ENCODE results near the gene PRADC1.
"Not testable (repeated sequence)": the region's sequence is repeated elsewhere in the genome, so short reads cannot be mapped to it uniquely, and the experiment has no call there.

PRADC1 gene

GRCh38 chr2:73265298-73266060 lies 32.4 kb upstream of the PRADC1 start:
- H3K9me3 ChIP-seq (ENCODE audit: control insufficient read depth, low read length): no peaks in the 10 kb centered on the region
- no peaks in the 10 kb centered on the region for H3K27me3 ChIP-seq (replicated peaks; ENCODE audit: control insufficient read depth, insufficient read depth, low read length, poor library complexity, severe bottlenecking)
- H3K4me1 ChIP-seq (ENCODE audit: control insufficient read depth, insufficient read depth, low read length, poor library complexity, severe bottlenecking): no peaks in the 10 kb centered on the region
- DNase-seq: no peak
- H3K36me3 ChIP-seq (ENCODE audit: control insufficient read depth, insufficient read depth, low read length): no peaks in the 10 kb centered on the region
- no peak overlapping the region for H3K27ac ChIP-seq (ENCODE audit: insufficient read depth, low read length, poor library complexity, severe bottlenecking)
- no peak overlapping the region for H3K4me3 ChIP-seq (ENCODE audit: insufficient read depth, low read depth, low read length, poor library complexity, severe bottlenecking)

- no peak for DNase-seq
Measured at GRCh38 chr2:73264783-73265182, 31.7 kb upstream of the PRADC1 start.

GRCh38 chr2:73264332-73264606 lies 31.2 kb upstream of the PRADC1 start:
- Histone ChIP-seq H3K36me3 (ENCODE audit: control insufficient read depth, insufficient read depth, low read length) (no peaks in the 10 kb centered on the region), H3K27me3 (replicated peaks; ENCODE audit: control insufficient read depth, insufficient read depth, low read length, poor library complexity, severe bottlenecking) (no peaks in the 10 kb centered on the region), H3K27ac (ENCODE audit: insufficient read depth, low read length, poor library complexity, severe bottlenecking) (no peak overlapping the region), H3K4me3 (ENCODE audit: insufficient read depth, low read depth, low read length, poor library complexity, severe bottlenecking) (no peak overlapping the region), H3K4me1 (ENCODE audit: control insufficient read depth, insufficient read depth, low read length, poor library complexity, severe bottlenecking) (no peaks in the 10 kb centered on the region), H3K9me3 (ENCODE audit: control insufficient read depth, low read length) (no peaks in the 10 kb centered on the region)
- DNase-seq: no peak

More at GRCh38 chr2:73264783-73265182, 31.7 kb upstream of the PRADC1 start:
- Histone ChIP-seq H3K4me1 (ENCODE audit: control insufficient read depth, insufficient read depth, low read length, poor library complexity, severe bottlenecking) (no peaks in the 10 kb centered on the region), H3K4me3 (ENCODE audit: insufficient read depth, low read depth, low read length, poor library complexity, severe bottlenecking) (no peak overlapping the region), H3K9me3 (ENCODE audit: control insufficient read depth, low read length) (no peaks in the 10 kb centered on the region), H3K27me3 (replicated peaks; ENCODE audit: control insufficient read depth, insufficient read depth, low read length, poor library complexity, severe bottlenecking) (no peaks in the 10 kb centered on the region), H3K27ac (ENCODE audit: insufficient read depth, low read length, poor library complexity, severe bottlenecking) (no peak overlapping the region), H3K36me3 (ENCODE audit: control insufficient read depth, insufficient read depth, low read length) (no peaks in the 10 kb centered on the region)

- no peaks in the 10 kb centered on the region for H3K4me1 ChIP-seq (ENCODE audit: control insufficient read depth, insufficient read depth, low read length, poor library complexity, severe bottlenecking)
- H3K27me3 ChIP-seq (replicated peaks; ENCODE audit: control insufficient read depth, insufficient read depth, low read length, poor library complexity, severe bottlenecking): no peaks in the 10 kb centered on the region
- no peaks in the 10 kb centered on the region for H3K9me3 ChIP-seq (ENCODE audit: control insufficient read depth, low read length)
- no peak for DNase-seq
- no peaks in the 10 kb centered on the region for H3K36me3 ChIP-seq (ENCODE audit: control insufficient read depth, insufficient read depth, low read length)
- no peak overlapping the region for H3K4me3 ChIP-seq (ENCODE audit: insufficient read depth, low read depth, low read length, poor library complexity, severe bottlenecking)
- no peak overlapping the region for H3K27ac ChIP-seq (ENCODE audit: insufficient read depth, low read length, poor library complexity, severe bottlenecking)
Measured at GRCh38 chr2:73263540-73264331, 30.7 kb upstream of the PRADC1 start.

GRCh38 chr2:73262691-73263429 lies 29.8 kb upstream of the PRADC1 start:
- H3K27me3 ChIP-seq (replicated peaks; ENCODE audit: control insufficient read depth, insufficient read depth, low read length, poor library complexity, severe bottlenecking); H3K36me3 ChIP-seq (ENCODE audit: control insufficient read depth, insufficient read depth, low read length); H3K9me3 ChIP-seq (ENCODE audit: control insufficient read depth, low read length); H3K4me3 ChIP-seq (ENCODE audit: insufficient read depth, low read depth, low read length, poor library complexity, severe bottlenecking); DNase-seq; H3K27ac ChIP-seq (ENCODE audit: insufficient read depth, low read length, poor library complexity, severe bottlenecking); H3K4me1 ChIP-seq (ENCODE audit: control insufficient read depth, insufficient read depth, low read length, poor library complexity, severe bottlenecking): not testable (repeated sequence)

- H3K9me3 ChIP-seq (ENCODE audit: control insufficient read depth, low read length): no peaks in the 10 kb centered on the region
- no peaks in the 10 kb centered on the region for H3K36me3 ChIP-seq (ENCODE audit: control insufficient read depth, insufficient read depth, low read length)
- H3K27ac ChIP-seq (ENCODE audit: insufficient read depth, low read length, poor library complexity, severe bottlenecking): no peak overlapping the region
- H3K4me1 ChIP-seq (ENCODE audit: control insufficient read depth, insufficient read depth, low read length, poor library complexity, severe bottlenecking): peaks cover 5% of the 10 kb centered on the region
- DNase-seq: no peak
- no peaks in the 10 kb centered on the region for H3K27me3 ChIP-seq (replicated peaks; ENCODE audit: control insufficient read depth, insufficient read depth, low read length, poor library complexity, severe bottlenecking)
- no peak overlapping the region for H3K4me3 ChIP-seq (ENCODE audit: insufficient read depth, low read depth, low read length, poor library complexity, severe bottlenecking)
Measured at GRCh38 chr2:73262108-73262651, 29.1 kb upstream of the PRADC1 start.

GRCh38 chr2:73260338-73260984 lies 27.4 kb upstream of the PRADC1 start:
- peaks cover 5% of the 10 kb centered on the region for H3K4me1 ChIP-seq (ENCODE audit: control insufficient read depth, insufficient read depth, low read length, poor library complexity, severe bottlenecking)
- no peaks in the 10 kb centered on the region for H3K36me3 ChIP-seq (ENCODE audit: control insufficient read depth, insufficient read depth, low read length)
- no peaks in the 10 kb centered on the region for H3K9me3 ChIP-seq (ENCODE audit: control insufficient read depth, low read length)
- H3K27ac ChIP-seq (ENCODE audit: insufficient read depth, low read length, poor library complexity, severe bottlenecking): no peak overlapping the region
- no peak for DNase-seq
- no peaks in the 10 kb centered on the region for H3K27me3 ChIP-seq (replicated peaks; ENCODE audit: control insufficient read depth, insufficient read depth, low read length, poor library complexity, severe bottlenecking)
- H3K4me3 ChIP-seq (ENCODE audit: insufficient read depth, low read depth, low read length, poor library complexity, severe bottlenecking): no peak overlapping the region

GRCh38 chr2:73259704-73260337 lies 26.8 kb upstream of the PRADC1 start:
- H3K9me3 ChIP-seq (ENCODE audit: control insufficient read depth, low read length): no peaks in the 10 kb centered on the region
- H3K27me3 ChIP-seq (replicated peaks; ENCODE audit: control insufficient read depth, insufficient read depth, low read length, poor library complexity, severe bottlenecking): no peaks in the 10 kb centered on the region
- no peak overlapping the region for H3K4me3 ChIP-seq (ENCODE audit: insufficient read depth, low read depth, low read length, poor library complexity, severe bottlenecking)
- H3K27ac ChIP-seq (ENCODE audit: insufficient read depth, low read length, poor library complexity, severe bottlenecking): no peak overlapping the region
- DNase-seq: no peak
- no peaks in the 10 kb centered on the region for H3K36me3 ChIP-seq (ENCODE audit: control insufficient read depth, insufficient read depth, low read length)
- peaks cover 5% of the 10 kb centered on the region for H3K4me1 ChIP-seq (ENCODE audit: control insufficient read depth, insufficient read depth, low read length, poor library complexity, severe bottlenecking)

- Histone ChIP-seq H3K4me1 (ENCODE audit: control insufficient read depth, insufficient read depth, low read length, poor library complexity, severe bottlenecking) (peaks cover 5% of the 10 kb centered on the region), H3K9me3 (ENCODE audit: control insufficient read depth, low read length) (no peaks in the 10 kb centered on the region), H3K27me3 (replicated peaks; ENCODE audit: control insufficient read depth, insufficient read depth, low read length, poor library complexity, severe bottlenecking) (no peaks in the 10 kb centered on the region), H3K4me3 (ENCODE audit: insufficient read depth, low read depth, low read length, poor library complexity, severe bottlenecking) (no peak overlapping the region), H3K36me3 (ENCODE audit: control insufficient read depth, insufficient read depth, low read length) (peaks cover 5% of the 10 kb centered on the region), H3K27ac (ENCODE audit: insufficient read depth, low read length, poor library complexity, severe bottlenecking) (no peak overlapping the region)
- no peak for DNase-seq
Measured at GRCh38 chr2:73259276-73259675, 26.2 kb upstream of the PRADC1 start.
